T-helper 2 cell treated with Interferon-gamma antibody and Interleukin-4, amounts not matched to agents 5 μg/mL and 100 μg/mL, for 36 hours (primary cell): ENCODE results near the gene CNDP1.

Experiments used
- DNase-seq: peaks from one replicate; pipeline ENCODE4 v3.0.0; 2021; ENCODE audit warnings: low spot score
- H3K27ac Mint-ChIP-seq: one replicate; pipeline ENCODE4 v1.8.0; 2021; ENCODE audit warnings: mild to moderate bottlenecking, mixed read lengths
- H3K27me3 Mint-ChIP-seq: one replicate; pipeline ENCODE4 v1.8.0; 2021; ENCODE audit warnings: low read depth, mixed read lengths
- H3K36me3 Mint-ChIP-seq: one replicate; pipeline ENCODE4 v1.8.0; 2021; ENCODE audit warnings: low read depth, mixed read lengths
- H3K4me1 Mint-ChIP-seq: one replicate; pipeline ENCODE4 v1.8.0; 2021; ENCODE audit warnings: low read depth, mixed read lengths
- H3K4me3 Mint-ChIP-seq: one replicate; pipeline ENCODE4 v1.8.0; 2022; ENCODE audit warnings: mild to moderate bottlenecking, moderate library complexity, mixed read lengths
- H3K9me3 Mint-ChIP-seq: one replicate; pipeline ENCODE4 v1.8.0; 2021; ENCODE audit warnings: mixed read lengths

Gene CNDP1

DNA sequence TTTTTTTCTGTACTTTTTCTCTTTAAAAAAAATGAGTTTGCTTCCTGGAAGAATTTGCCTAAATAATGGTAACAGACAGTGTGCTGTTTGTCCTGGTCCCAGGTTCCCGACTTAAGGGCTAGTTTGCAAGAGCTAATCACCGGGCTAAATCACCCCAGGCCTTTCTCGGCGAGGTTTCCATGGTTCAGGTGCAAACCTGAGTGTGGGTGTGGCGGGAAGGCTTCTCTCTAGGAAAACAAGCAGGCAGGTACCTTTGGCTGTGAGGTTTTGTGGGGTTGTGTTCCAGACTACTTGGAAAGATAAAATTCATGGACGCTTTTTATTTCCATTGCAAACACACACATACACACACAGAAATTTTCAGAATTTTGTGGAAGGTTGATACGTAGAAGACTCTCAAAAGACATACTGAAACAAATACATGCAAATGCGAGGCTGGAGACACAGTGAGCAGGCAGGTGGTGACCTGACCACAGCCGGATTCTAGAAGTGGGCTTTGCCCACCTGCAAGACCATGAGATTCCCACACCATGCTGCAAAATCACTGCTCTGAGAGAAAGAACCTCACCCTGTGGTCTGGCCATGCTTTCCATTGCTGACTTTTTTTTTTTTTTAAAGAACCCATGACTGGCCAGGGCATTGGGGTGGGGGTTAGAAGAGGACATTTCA is 815 bp downstream of the CNDP1 start:
- H3K4me3 Mint-ChIP-seq, result no peak overlapping the region
- H3K27ac Mint-ChIP-seq, result no peak overlapping the region
- no peaks in the 10 kb centered on the region for H3K4me1 Mint-ChIP-seq
- no peaks in the 10 kb centered on the region for H3K9me3 Mint-ChIP-seq
- H3K36me3 Mint-ChIP-seq, result no peaks in the 10 kb centered on the region
- peaks cover 8% of the 10 kb centered on the region for H3K27me3 Mint-ChIP-seq
- DNase-seq, result no peak

DNA sequence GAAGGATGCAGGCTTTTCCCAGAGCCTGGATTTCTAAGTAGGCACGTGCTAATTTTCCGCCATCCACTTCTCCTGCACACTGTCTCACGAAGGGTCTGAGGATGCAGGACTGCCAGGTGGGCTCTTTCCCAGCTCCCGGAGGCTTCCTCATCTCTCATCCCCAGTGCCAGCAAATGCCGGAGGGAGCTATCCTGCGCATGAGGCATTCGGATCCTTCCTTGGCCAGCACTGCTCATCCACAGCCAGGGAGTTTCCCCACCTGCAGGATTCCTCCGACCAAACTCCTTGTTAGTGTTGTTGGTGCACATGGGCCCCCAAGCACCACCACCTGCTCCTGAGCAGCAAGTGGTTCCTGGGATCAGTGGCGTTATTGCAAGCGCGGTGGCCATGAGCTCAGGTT is 5.0 kb downstream of the CNDP1 start:
- Mint-ChIP-seq H3K27me3 (peaks cover 8% of the 10 kb centered on the region), H3K4me1 (no peaks in the 10 kb centered on the region), H3K4me3 (no peak overlapping the region), H3K27ac (no peak overlapping the region), H3K9me3 (no peaks in the 10 kb centered on the region), H3K36me3 (no peaks in the 10 kb centered on the region)
- DNase-seq, result no peak

DNA sequence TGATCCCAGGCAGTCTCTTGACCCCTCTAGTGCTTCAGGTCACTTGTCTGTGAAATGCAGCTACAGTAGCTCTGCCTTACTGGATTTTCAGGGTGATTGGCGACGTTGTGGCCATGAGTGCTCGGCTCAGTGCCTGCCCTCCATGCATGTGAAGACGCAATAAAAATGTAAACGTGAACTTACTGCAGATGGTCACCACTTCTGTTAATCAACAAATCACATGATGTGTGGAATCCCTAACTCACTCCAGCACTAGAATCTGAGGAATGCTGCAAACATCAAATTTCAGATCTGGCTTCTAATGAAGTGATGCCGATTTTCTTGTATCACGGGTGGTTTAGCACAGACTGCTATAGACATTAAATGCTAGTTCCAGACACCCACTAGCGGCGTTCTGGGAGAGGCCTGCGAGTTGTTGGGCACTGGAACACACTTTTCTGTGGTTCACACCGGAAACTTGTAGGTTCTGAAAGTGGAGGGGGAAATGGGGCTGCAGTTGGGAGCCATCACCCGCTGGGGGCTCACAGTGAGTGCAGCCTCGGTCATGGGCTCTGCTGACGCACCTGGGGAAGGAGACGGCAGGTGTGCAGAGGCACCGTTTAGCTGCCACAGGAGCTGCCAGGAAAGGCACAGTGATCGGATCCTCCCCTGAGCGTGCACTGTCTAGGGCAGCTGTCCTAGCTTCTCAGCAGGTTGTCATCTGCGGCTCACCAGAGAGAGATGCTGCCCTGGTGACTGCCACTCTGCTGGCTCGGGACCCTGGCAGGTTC is 6.5 kb downstream of the CNDP1 start:
- Mint-ChIP-seq H3K4me1 (no peaks in the 10 kb centered on the region), H3K27me3 (peaks cover 8% of the 10 kb centered on the region), H3K4me3 (no peak overlapping the region), H3K9me3 (no peaks in the 10 kb centered on the region), H3K36me3 (no peaks in the 10 kb centered on the region), H3K27ac (no peak overlapping the region)
- no peak for DNase-seq

DNA sequence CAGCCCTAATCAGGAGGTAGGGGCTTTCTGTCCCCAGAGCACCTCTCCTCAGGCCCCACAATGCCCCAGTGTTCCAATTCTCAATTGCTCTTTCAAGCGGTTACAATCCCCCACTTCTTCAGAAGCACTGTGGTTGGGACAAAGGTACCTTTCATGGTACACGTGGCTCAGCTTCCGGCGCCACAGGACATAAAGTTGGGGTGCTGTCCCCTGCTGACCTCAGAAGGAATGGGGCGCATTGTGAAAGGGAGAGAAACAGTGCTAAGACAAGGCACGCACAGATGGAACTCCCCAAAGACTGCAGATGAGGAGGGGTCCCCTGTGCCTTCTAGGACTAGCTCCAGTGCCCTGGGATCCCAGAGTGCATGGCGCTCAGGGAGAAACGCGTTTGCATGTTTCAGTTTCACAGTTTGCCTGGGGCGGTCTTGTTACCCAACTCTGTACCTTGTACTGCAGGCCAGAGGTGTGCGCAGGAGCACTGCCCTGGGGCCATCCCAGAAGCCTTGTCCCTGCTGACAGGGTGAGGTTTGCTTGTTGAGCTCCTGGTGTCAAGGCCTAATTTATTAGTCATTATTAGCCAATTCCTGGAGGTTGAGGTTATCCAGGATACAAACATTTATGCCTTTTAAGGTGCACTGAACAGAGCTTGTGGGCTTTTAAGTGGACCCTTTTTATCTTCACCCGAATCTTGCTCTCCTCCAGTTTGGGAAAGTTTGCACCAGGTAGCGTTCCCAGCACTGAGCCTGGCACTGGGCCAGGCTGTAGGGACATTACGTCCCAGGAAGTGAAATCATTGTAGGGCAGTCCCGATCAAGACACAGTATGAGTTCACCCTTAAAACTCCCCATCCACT is 7.6 kb downstream of the CNDP1 start:
- H3K4me3 Mint-ChIP-seq, result no peak overlapping the region
- no peak overlapping the region for H3K27ac Mint-ChIP-seq
- no peak for DNase-seq
- peaks cover 4% of the 10 kb centered on the region for H3K27me3 Mint-ChIP-seq
- no peaks in the 10 kb centered on the region for H3K36me3 Mint-ChIP-seq
- H3K4me1 Mint-ChIP-seq, result no peaks in the 10 kb centered on the region
- no peaks in the 10 kb centered on the region for H3K9me3 Mint-ChIP-seq

DNA sequence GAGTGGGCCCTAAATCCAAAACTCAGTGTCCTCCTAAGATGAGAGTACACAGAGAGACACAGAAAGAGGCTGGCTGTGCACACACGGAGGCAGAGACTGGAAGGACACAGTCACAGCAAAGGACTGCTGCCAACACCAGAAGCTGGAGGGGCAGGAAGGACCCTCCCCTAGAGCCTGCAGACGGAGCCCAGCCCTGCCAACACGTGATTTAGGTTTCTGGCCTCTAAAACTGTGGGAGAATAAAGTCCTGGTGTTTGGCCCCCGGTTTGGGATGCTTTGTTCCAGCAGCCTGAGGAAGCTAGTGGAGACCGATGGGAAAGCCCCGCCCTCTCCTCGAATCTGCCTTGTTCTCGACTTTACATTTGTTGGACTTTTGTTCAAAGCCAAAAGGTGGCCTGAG is 10.6 kb downstream of the CNDP1 start:
- H3K9me3 Mint-ChIP-seq, result peaks cover 12% of the 10 kb centered on the region
- H3K36me3 Mint-ChIP-seq, result no peaks in the 10 kb centered on the region
- no peak overlapping the region for H3K4me3 Mint-ChIP-seq
- DNase-seq, result no peak
- no peak overlapping the region for H3K27ac Mint-ChIP-seq
- no peaks in the 10 kb centered on the region for H3K27me3 Mint-ChIP-seq
- H3K4me1 Mint-ChIP-seq, result no peaks in the 10 kb centered on the region

DNA sequence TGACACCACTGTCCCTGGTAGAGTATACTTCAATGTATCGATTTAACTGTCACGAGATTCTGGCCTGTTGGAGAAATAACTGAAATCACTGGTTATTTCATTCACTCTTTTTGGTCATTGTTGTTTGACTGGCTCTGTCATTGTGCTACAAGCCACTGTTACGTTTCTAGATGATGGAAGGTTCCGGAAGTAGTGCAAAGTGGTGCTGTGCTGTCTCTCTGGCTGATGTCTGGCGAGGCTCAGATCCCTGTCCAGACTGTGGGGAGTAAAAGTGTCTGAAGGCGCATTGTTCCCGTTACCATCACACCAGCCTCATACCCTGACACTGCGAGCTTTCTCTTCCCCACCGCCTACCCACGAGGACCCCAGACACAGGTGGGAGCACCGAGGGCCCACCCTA is 11.7 kb downstream of the CNDP1 start:
- no peak for DNase-seq
- Mint-ChIP-seq H3K9me3 (peaks cover 12% of the 10 kb centered on the region), H3K27ac (no peak overlapping the region), H3K27me3 (no peaks in the 10 kb centered on the region), H3K4me1 (no peaks in the 10 kb centered on the region), H3K36me3 (no peaks in the 10 kb centered on the region), H3K4me3 (no peak overlapping the region)

DNA sequence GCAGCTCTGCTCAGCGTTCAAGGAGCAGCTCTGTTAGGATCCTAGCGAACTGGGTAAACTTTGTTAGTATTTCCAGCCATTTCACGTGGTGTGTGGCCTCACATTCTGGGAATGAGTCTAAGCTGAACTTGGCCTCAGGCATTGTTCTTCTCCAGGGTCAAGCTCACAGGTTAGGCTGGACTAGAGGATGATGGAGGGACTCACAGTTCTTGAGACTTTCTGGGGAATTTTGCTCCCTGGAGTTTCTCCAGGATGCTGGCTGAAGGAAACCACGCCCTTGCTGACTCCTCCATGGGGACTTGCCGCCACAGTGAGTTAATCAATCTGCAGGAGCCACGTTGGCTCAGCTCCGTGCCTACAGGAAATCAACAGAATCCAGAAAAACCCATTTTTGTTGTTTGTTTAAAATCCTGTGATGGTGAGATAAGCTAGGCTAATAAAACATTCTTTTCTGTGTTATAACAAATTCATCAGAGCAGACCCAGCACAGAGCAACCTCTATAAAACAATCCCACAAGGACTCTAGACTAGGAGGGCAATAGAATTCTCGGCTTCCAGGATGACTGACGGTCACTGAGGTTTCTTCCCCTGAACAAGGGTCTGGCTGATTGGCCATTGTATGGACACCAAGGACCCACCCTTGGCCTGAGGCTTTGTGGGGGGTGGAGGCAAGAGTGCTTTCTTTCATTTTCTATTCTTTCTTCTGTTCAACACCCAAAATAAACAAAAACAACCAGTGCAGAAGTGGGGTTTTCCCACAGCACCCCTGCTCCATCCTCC is 12.6 kb downstream of the CNDP1 start:
- Mint-ChIP-seq H3K27me3 (no peaks in the 10 kb centered on the region), H3K4me3 (no peak overlapping the region), H3K27ac (no peak overlapping the region), H3K36me3 (no peaks in the 10 kb centered on the region), H3K4me1 (no peaks in the 10 kb centered on the region), H3K9me3 (peaks cover 12% of the 10 kb centered on the region)
- no peak for DNase-seq

DNA sequence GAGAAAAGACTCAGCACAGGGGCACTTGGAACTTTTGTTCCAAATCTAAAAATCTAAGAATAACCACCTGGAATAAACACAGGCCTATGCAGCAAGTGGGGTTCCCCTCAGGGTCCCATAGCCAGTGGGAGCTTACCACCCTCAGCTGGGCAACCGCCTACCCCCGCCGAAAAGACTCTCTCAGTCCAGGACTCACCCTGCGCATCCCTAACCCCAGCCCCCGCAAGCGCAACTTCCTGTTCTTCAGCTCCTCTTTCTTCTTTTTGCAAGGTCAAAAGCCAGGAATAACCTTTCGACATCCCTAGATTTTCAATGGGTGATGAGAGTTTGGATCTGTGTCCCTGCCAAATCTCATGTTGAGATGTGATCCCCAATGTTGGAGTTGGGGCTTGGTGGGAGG is 13.6 kb downstream of the CNDP1 start:
- H3K36me3 Mint-ChIP-seq, result no peaks in the 10 kb centered on the region
- peaks cover 12% of the 10 kb centered on the region for H3K9me3 Mint-ChIP-seq
- no peak overlapping the region for H3K4me3 Mint-ChIP-seq
- H3K4me1 Mint-ChIP-seq, result no peaks in the 10 kb centered on the region
- no peak for DNase-seq
- no peak overlapping the region for H3K27ac Mint-ChIP-seq
- H3K27me3 Mint-ChIP-seq, result no peaks in the 10 kb centered on the region

DNA sequence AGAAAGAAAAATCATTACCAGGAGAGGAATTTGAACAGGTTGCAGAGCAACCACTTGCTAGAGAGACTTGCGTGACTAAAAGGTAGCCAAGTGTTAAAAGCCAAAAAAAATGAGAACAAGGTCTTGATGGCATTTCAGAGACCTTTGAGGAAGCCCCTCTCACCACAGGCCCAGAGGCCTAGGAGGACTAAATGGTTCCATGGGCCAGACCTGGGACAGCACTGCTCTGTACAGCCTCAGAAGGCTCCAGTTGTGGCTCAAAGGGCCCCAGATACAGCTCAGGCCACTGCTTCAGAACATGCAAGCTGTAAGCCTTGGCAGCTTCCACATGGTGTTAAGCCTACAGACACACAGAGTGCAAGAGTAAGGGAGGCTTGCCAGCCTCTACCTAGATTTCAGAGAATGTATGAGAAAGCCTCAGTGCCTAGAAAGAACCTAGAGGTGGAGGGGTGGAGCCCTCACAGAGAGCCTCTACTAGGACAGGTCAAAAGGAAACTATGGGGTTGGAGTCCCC is 15.3 kb downstream of the CNDP1 start:
- Mint-ChIP-seq H3K27me3 (peaks cover 2% of the 10 kb centered on the region), H3K36me3 (no peaks in the 10 kb centered on the region), H3K4me1 (no peaks in the 10 kb centered on the region), H3K9me3 (peaks cover 12% of the 10 kb centered on the region), H3K27ac (no peak overlapping the region), H3K4me3 (no peak overlapping the region)
- no peak for DNase-seq

DNA sequence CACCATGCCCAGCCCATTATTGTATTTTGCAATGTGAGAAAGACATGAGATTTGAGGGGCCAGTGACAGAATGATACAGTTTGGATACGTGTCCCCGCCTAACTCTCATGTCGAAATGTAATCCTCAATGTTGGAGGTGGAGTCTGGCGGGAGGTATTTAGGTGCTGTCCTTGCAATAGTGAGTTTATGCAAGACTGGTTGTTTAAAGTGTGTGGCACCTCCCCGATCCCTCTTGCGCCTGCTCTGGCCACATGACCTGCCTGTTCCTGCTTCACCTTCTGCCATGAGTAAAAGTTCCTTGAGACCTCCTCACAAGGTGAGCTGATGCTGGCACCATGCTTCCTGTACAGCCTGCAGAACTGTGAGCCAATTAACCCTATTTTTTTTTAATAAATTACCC is 16.6 kb downstream of the CNDP1 start:
- H3K27ac Mint-ChIP-seq, result no peak overlapping the region

DNA sequence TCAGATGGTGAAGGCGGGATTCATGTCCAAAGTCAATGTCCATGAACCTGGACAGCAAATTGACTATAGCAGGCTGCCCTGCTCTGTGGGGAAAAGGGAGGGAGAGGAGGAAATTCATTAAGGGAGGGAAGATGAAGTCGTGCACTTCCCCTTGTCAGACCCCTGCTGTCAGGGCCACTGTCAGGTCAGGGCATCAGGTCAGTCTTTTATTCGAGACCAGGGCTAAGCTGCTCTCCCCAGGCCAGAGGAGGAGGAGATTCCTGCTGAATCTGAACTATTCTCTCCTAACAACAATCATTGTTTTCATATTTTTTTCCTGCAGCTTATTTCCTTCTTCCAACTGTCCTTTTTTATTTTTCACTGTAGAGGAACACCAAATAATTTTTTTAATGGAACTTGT is 17.2 kb downstream of the CNDP1 start:
- H3K36me3 Mint-ChIP-seq, result no peaks in the 10 kb centered on the region
- DNase-seq, result no peak
- peaks cover 2% of the 10 kb centered on the region for H3K27me3 Mint-ChIP-seq
- no peaks in the 10 kb centered on the region for H3K4me1 Mint-ChIP-seq
- H3K27ac Mint-ChIP-seq, result no peak overlapping the region
- H3K4me3 Mint-ChIP-seq, result no peak overlapping the region
- H3K9me3 Mint-ChIP-seq, result peaks cover 12% of the 10 kb centered on the region

More for the DNA sequence above, 16.6 kb downstream of the CNDP1 start:
- Mint-ChIP-seq H3K4me1 (no peaks in the 10 kb centered on the region), H3K27me3 (peaks cover 2% of the 10 kb centered on the region), H3K36me3 (no peaks in the 10 kb centered on the region), H3K4me3 (no peak overlapping the region), H3K9me3 (peaks cover 12% of the 10 kb centered on the region)
- no peak for DNase-seq

DNA sequence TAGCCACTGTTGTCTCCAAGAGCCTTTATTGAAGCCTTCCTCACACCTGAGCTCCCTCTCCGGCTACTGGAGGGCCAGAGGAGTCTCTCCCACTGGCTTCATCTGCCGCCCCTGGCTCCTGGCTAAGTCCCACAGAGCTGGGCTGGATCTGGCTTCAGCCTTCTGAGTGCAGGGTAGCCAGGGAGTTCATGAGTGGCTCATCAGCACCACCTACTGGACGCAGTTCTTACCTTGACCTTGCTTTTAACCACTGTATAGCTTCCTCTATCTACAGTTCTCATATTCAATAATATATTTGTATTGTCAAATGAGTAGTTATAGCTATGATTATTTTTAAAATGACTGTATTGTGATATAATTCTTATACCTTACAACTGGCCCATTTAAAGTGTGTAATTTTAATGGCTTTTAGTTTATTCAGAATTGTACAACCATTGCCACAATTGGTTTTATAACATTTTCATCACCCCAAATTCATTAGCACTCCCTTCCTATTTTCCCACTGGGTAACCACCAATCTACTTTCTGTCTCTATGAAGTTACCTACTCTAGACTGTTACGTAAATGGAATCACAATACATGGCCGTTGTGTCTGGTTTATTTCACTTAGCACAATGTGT is 17.7 kb downstream of the CNDP1 start:
- peaks cover 2% of the 10 kb centered on the region for H3K27me3 Mint-ChIP-seq
- peaks cover 12% of the 10 kb centered on the region for H3K9me3 Mint-ChIP-seq
- H3K27ac Mint-ChIP-seq, result no peak overlapping the region
- H3K4me1 Mint-ChIP-seq, result no peaks in the 10 kb centered on the region
- no peaks in the 10 kb centered on the region for H3K36me3 Mint-ChIP-seq
- peak; percentile 62 for DNase-seq
- no peak overlapping the region for H3K4me3 Mint-ChIP-seq

DNA sequence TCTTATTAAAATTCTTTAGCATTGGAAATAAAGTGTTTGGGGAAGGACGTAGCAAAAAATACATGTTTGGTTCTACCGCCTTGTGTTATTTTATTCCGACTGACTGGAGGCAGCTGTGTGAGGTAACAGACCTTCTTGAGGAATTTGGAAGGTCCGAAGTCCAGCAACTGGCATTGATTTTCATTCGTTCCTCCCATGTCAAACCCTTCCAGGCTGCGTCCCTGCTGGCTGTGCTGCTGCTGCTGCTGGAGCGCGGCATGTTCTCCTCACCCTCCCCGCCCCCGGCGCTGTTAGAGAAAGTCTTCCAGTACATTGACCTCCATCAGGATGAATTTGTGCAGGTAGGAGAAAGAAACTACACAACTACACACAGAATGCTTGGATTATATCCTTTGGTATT is 21.8 kb downstream of the CNDP1 start:
- H3K36me3 Mint-ChIP-seq, result no peaks in the 10 kb centered on the region
- no peak overlapping the region for H3K27ac Mint-ChIP-seq
- no peaks in the 10 kb centered on the region for H3K9me3 Mint-ChIP-seq
- peaks cover 2% of the 10 kb centered on the region for H3K27me3 Mint-ChIP-seq
- no peak overlapping the region for H3K4me3 Mint-ChIP-seq
- no peak for DNase-seq
- no peaks in the 10 kb centered on the region for H3K4me1 Mint-ChIP-seq
